ENCODE measurements around the gene PIGQ.

The PIGQ gene

DNA sequence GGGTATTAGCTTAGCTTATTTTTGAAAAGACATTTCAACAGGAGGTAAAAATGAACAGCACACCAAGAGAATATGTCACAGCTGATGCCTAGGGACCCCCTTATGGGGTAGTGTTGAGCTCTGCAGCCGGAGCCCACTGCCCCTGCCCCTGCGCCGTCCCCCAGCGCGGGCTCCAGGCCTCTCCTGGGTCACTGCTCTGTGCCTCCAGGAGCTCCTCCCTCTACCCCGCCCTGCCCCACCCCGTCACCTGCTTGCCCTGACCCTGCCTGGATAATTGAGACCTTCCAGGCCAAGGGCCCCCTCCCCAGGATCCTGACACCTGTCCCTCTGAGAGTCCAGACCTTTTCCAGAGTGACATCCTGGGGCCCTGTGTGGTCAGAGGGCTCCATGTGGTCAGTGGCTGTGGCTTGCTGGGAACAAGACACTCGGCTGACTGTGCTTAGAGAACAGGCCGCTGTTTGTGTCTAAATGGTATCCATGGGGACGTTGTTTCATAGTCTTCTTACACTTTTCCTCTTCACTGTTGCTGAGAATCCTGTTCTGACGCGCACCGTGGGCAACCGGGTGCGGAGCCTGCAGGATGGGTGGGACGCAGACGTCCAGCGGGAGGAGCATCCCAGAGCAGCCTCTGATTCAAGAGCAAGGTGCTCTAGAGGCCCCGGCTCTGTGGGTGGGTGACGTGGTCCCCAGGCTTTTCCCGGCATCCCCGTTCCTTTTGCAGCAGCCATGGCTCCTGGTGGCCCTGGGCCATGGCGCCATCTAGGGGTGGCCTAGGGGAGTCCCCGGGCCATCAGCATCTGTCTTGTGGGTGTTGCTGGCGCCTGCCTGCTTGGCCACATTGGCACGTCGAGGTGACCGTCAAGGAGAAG lies 41.0 kb downstream of the PIGQ start:
- peak; percentile 19 for DNase-seq

DNA sequence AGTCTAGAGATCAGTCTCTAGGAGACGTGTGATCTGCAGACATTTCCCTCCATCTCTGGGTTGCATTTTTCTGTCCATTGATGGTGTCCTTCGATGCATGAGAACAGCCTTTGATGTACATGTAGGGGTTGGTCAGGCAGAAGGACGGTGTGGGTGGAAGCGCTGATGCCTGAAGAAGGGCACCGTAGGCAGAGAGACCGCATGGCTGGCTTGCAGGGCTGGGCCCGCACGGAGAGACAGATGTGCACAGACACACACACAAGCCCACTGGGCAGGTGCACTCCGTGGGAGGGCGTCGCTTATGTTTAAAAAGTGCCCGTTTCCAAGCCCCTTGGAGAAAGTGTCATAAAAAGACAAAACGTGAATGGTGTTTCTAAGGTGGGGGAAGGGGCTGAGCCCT lies 45.4 kb downstream of the PIGQ start:
- no peak for DNase-seq

DNA sequence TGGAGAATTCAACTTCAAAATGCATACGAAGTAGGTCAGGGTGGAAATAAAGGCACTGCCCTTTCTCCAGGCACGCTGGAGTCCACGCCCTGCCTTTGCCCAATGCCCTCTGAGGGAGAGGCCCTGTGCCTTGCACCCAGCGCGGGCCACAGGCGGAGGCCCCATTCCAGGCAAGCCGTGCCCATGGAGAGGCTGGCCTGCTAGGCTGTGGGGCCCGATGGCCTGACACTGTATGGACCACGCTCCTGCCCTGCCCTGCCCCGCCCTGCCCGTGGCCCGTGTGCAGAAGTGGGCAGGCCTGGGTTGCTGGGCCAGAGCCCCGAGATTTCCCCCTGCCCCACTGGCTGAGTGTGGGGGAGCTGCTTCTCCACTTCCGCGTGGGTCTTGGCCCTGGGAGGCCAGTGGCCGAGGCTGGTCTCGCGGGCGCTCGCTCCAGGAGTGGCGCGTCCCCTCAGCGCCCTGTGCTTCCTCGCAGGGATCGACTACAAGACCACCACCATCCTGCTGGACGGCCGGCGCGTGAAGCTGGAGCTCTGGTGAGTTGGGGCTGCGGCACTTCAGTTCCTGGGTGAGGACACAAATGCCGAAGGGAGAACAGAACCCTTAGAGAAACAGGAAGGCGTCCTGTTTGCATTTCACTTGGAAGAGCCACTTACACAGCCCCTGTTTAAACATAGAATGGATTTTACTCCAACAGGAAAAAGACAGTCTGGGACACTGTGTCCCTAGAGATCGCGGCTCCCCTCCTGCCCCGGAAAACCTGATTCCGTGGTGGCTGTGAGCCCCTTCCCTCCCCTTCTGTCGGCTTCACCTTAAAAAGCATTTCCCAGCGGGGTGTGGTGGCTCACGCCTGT lies 47.2 kb downstream of the PIGQ start:
- DNase-seq, result no peak

DNA sequence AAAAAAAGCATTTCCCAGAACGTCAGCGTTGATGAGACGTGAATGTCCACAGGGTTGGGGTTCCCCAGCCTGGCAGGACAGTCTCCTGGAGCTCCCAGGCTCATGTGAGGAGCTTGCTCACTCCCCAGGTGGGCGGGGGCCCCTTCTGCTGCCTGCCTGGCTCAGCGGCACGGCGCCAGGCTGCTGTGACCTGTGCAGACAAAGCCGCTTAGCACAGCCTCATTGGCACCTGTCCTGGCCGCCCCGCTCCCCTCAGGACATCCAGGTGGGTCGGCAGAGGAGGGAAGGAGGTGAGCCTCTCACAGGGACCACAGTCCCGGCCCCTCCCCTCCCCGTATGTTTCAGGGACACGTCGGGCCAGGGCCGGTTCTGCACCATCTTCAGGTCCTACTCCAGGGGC lies 48.1 kb downstream of the PIGQ start:
- DNase-seq, result no peak

DNA sequence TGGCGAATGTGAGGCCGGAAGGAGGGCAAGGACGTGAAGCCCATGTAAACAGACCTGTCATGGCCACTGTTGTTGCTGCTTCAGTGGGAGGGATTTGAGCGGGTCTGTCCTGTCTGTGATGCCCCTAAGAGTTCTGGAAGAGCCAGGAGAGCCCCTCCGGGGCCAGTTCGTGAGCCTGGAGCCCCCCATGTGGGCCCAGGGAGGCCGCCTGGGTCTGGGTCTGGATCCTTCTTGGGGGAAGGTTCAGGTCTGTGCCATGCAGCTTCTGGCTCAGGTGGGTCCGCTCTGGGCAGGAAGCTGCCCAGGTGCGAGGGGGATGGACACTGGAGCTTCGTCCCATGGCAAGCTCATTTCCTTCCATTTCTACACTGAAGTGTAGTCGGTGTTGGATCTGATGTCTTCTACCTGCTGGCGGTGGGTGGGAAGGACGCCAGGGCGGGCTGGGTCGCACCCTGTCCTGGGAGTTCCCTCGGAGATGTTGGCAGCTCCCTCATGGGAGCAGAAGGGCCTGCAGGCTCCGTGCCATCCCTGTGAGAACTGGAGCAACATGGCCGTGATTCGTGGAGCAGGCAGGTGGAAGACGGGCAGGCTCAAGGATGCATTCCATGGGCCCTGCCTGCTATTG lies 49.8 kb downstream of the PIGQ start:
- DNase-seq, result no peak

DNA sequence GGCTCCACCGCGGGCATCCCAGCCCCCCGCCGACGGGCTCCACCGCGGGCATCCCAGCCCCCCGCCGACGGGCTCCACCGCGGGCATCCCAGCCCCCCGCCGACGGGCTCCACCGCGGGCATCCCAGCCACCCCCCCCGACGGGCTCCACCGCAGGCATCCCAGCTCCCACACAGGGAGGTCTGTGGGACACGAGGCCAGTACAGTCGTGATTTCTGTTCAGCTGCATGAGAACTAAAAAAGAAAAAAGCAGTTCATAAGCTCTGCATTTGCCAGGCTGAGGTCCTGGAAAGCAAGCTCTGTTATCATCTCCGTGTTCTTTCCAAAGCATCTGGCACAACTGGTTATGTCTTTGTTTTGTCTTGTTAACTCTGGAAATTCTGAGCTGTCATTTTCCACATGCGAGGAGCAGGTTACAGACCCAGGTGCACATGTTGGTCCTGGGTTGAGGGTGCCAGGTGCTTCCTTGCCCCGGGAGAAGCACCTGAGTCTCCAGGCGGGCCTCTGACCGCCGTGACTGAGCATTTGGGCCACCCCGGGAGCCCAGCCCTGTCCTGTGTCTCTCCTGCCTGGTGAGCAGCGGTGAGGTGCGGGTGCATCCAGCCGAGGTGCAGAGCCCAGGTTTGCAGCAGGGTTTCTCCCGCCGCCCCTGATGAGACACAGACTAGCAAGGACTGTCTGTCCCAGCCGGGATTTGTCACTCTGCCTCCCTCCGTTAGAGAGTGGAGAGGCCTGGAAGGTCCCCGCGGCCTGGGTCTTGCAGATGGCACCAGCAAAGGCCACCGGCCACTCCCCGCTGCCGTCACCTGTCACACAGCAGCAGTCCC lies 51.1 kb downstream of the PIGQ start:
- DNase-seq, result no peak

DNA sequence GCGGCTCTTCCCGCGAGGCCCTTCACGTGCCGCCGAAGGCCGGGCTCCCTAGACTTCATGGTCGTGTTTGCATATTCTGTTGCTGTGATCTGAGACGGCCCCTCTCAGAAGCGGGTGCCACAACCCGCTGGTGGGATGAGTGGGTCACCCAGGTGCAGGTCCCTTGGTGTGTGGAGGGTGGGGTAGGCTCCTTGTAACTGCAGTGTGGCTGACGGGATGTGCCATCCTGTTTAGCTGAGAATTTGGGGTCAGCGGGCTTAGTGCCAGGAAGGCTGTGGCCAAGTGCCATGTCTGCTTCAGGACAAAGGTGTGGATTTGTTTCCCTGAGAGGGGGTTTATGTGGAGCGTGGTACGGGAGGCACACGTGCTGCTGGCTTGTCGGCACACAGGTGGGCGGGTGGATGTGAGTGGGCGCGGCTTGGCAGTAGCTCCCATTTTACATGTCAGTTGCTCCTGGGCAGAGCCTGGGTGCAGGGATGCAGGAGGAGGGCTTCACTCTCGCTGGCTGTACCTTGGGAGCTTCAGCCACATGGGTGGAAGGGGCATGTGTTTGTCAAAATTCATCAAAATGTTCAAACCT lies 51.8 kb downstream of the PIGQ start:
- no peak for DNase-seq

DNA sequence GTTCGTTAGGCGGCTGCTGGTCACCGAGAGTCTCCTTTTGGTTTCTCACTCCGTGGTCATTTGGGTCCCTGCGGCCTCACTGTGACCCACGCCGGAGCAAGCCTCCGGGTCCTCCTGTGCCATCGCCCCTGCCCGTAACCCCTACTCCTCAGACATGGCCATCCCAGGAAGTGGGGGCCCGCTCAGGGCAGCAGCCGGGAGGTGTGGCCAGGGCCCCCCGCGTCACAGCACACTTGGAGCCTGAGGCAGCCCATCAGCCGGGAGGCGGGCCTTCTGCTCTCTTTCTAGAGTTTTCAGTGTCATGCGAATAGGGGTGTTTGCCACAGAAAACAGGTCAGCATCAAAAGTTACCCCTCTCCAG lies 53.1 kb downstream of the PIGQ start:
- DNase-seq, result no peak

DNA sequence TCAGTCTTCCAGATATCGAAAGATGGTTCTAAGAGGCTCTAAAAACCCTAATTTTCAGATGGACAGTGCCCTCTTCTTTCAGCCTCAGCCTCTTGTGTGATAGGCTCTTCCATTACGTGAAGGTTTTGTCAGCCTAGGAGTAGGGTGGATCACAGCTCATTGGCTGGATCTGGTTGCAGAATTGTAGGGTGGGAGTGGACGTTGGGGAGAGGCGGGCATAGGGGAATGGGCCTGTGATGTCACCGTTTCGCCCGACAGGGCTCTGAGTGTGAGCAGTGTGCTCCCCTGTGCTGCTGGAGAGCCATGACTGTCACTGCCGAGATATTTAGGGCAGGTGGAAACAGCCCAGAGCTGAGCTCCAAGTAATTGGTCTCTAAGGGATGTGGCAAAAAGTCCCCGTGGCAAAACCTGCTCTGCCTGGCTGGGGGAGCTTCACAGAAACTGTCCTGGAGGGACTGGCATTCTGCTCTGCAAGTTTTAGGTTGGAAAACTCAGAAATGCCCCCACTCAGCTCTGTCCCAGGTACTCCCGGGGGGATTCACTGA lies 54.8 kb downstream of the PIGQ start:
- no peak for DNase-seq

DNA sequence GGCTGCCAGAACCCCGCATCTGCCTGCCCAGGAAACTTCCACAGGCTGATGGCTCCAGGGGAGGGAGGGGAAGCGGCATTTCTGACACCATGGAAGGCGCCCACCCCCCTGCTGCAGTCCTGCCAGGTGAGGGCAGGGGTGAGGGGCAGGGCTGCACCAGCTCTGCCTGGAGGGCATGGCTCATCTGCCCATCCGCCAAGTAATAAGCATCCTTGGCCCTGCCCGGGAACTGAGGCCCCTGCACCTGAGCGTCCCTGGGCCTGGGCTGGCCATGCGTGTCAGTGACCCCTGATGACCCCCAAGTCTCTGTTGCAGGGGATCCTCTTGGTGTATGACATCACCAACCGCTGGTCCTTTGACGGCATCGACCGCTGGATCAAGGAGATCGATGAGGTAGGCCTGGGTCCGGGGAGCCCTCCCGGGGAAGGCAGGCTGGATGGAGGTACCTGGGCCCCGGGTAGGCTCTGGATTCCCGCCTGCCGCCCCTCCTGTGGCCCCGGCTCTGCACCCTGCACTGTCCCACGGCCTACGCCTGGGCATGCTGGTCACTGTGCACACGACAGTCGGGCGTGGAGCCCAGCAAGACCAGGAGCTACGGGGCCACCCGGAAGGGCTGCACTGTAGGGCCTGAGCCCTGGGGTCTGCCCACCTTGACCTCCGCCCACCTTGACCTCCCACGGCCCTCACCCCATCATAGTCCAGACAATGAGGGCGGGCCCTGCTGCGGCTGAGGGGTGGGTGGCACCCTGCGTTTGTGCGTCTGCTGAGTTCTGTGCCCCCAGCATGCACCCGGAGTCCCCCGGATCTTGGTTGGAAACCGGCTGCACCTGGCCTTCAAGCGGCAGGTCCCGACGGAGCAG lies 55.6 kb downstream of the PIGQ start:
- DNase-seq, result no peak

DNA sequence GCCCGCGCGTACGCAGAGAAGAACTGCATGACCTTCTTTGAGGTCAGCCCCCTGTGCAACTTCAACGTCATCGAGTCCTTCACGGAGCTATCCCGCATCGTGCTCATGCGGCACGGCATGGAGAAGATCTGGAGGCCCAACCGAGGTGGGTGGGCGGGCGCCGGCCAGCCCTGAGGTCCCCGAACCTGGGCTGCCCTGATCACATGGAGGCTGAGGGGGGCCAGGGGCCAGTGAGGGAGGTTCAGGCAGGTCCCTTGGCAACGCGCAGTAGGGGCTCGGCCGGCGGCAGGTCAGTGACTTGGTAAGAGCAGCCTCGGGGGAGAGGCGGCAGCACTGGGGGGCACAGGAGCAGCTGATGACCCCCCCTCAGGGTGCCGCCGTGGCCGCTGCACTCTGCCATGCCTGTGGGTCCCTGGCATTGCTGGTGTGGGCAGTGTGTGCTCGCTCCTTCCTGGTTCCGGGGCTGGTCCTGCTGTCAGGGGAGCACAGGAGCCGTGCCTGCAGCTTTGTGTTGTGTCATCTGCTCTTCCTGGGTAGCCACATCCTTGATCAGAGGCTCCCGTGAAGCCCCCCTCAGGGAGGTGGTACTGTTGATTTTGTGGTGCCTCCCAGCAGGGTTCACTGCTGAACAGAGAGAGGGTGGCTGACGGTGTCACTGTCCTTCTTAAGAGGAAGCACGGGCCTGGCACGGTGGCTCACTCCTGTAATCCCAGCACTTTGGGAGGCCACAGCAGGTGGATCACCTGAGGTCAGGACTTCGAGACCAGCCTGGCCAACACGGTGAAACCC lies 56.4 kb downstream of the PIGQ start:
- no peak for DNase-seq

DNA sequence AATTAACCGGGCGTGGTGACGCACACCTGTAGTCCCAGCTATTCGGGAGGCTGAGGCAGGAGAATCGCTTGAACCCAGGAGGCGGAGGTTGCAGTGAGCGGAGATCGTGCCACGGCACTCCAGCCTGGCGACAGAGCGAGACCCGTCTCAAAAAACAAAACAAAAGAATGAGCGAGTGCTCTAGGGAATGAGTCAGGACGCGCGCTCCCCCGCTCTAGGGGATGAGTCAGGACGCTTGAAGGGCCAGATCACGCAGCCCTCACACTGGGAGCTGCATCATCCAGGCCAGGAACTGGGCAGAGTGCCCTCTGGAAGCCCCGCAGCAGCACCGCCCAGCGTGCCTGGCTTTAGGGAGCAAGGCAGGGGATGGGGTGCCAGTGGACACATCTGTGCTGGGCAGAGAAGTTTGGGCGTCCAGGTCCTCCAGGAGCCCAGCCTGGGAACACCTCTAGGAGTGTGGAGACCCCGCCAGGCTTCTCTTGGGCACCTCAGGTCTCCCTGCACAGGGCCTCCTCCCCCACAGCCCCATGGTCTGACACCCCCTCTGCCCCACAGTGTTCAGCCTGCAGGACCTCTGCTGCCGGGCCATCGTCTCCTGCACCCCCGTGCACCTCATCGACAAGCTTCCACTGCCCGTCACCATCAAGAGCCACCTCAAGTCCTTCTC lies 57.2 kb downstream of the PIGQ start:
- DNase-seq, result no peak

DNA sequence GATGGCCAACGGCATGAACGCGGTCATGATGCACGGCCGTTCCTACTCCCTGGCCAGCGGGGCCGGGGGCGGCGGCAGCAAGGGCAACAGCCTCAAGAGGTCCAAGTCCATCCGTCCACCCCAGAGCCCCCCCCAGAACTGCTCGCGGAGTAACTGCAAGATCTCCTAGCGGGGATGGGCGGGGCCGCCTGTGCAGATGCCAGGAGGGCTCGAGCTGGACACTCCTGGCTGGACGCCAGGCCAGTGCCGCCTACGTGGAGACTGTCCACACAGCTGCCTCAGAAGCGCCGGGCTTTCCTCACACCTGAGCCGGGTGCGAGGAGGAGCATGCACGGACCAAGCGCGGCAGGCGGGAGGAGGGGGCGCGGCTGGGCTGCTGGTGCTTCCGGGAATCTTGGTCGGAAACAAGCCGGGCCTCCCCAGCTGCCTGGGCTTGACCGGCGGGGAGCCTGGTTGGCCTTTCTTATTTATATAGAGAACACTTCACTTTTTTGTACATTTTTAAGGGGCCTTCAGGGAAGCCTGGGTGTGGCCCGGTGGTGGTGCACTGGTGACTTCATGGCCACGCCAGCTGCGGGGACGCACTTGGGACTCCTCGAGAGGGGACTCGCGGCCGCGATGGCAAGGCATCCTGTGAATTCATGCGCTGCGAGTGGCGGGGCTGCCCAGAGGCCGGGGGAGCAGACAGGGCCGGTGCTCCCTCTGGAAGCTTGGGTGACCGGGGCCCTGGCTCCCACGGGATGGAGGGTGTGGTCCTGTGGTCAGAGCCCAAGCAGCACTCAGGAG lies 57.9 kb downstream of the PIGQ start:
- no peak for DNase-seq

DNA sequence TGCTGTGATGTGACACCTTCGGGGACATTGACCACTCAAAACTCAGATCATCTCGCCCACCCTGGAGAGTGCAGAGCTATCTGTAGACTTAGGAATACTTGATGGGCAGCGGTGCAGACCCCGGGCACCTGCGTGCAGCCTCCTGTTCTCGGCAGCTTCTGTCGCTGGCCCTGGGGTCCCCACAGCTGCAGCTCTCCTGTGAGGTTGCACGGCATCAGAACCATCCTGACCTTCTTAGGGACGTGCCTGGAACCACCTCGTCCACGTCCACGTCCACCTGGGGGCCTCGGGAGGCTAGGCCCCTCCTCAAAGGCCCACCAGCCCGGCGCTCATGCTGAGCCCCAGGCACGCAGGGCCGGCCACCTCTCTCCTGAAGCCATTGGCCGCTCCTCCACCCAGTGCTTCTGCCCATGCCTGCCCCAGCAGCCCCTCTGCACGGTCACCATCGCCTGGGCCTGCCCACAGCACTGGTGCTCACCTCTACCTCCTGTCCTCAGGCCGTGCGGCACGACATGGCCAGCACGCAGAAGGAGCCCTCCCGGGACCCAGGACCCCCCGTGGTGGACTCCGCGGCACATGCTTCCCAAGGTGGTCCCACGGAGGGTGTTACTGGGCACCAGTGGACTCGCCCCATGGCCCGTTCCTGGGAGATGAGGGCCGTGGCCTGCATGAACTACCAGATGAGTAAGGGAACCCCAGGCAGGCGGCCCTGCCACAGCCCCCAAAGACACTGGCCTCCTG lies 58.7 kb downstream of the PIGQ start:
- no peak for DNase-seq

DNA sequence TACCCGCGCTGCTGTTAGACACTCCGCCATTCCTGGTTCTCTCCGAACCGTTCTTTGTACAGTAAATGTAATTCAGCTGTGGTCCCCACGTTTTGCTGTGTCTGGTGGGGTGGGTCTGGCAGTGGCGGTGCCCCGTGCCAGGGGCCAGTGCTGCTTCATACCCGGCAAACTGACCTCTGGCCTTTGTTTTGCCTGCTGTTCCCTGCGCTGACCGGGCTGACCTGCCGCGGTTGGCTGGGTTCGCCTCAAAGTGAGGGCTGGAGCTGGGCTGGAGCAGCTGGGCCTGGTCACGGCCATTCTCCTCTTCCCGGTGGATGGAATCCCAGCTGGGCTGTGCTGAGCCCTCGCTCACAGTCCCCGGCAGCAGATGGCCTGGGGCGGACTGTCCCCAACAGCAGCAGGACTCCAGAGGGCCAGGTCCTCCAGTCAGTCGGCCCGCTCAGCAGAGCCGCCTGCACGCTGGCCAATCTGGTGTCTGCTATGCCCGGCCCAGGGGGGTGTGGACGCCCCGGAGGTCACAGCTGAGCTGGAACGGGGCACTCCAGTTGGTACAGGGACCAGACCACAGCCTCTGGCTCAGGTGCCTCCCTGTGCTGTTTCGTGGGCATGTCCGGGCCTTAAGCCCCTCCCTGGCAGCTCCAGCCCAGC lies 59.5 kb downstream of the PIGQ start:
- no peak for DNase-seq

DNA sequence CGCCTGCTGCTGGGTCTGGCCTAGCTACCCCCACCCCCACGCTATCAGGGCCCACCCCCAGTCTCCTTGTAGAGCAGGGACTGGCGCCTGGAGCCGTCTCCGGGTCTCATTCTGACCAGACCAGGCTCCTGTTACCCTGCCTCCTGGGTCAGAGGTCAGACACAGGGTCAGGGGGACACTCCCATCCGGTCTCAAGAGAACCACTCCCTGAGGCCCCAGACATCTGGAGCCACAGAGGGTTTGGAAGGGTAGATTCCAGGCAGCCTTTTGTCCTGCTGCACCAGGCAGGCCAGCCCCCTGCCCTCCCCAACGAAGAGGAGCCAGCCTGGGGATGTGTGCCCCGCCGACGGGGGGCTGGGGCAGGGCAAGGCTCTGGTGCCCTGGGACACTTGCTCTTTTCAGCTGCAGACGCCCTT lies 60.1 kb downstream of the PIGQ start:
- no peak for DNase-seq

DNA sequence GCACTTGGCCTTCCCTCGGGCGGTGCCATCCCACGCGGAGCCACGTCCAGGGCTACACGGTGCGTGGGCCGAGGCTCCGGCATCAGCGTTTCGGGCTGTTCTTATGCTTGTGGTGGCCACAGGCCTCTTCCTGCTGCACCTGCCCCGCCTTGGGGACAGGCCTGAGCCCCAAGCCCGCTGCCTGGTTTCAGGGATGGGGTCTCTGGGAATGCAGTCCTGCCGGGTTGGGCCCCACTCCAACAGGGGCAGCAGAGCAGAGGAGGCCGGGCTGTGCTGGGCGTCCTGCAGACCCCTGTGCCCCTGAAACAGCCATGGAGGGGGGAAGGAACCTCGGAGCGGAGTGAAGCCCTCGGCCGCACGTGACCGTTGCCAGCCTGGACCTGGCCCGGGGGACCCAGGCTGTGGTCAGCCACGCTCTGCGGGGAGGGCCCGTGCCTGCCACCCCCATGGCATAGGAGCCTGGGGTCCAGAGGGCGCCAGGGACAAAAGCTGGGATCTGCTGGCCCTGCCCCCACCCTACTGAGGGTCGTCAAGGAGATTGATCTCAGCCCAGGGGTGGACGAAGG lies 60.6 kb downstream of the PIGQ start:
- DNase-seq, result no peak
